ENCODE measurements around the gene ADAMTS9.

GRCh38 chr3:64493149-64493548 lies 194.7 kb downstream of the ADAMTS9 start:
- TF ChIP-seq CTCF (IDR thresholded peaks at IDR 0.05; ENCODE audit: low read depth, low read length): no peak
- TF ChIP-seq POLR2A (IDR thresholded peaks at IDR 0.05; ENCODE audit: extremely low read depth, insufficient read length): no peak
- no peak for TF ChIP-seq MYC (IDR thresholded peaks at IDR 0.05; ENCODE audit: low read depth, low read length)
- TF ChIP-seq MAX (IDR thresholded peaks at IDR 0.05; ENCODE audit: low read depth, low read length): no peak
